ENCODE data around the gene MISP3.

Gene MISP3

DNA sequence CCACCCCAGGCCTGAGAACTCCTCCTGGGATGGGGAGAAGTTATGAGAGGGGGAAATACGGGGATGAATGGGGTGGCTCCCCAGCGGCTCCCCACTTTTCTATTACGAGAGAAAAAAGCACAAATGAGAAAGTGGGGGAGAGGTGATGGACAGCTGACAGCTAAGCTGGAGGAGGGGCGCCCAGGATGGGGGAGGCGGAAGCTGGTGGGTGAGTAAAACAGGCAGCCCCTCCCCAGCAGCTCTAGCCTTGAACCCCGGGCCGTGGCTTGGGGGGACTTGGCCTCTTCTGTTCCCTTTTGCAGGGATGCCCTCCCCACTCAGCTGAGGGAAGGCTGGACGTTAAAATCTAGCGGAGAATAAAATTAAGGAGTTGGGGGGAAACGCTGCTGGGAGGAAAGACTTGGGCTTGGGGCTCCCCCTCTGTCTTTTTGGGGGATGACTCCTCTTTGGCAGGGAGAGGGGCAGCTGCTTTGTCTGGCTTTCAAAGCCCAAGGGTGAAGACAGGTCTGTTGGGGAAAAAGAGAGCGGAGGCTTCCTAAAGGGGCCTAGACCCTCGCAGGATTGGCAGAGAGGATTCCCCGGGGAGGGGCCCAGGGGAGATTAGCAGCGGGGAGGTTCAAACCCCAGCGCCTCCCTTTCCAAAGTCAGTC is 19.4 kb downstream of the MISP3 start:
- in situ Hi-C loops (cut with MboI; ENCODE audit: low pct_unique_long_range_greater_than_20kb, low sequenced_read_pairs), result no loop called here
- DNase-seq, result no peak

GRCh38 chr19:14093117-14093823 is 20.7 kb downstream of the MISP3 start:
- DNase-seq, result no peak

GRCh38 chr19:14094854-14095253 is 22.3 kb downstream of the MISP3 start:
- no peak for DNase-seq
- in situ Hi-C loops (cut with MboI; ENCODE audit: low pct_unique_long_range_greater_than_20kb, low sequenced_read_pairs), result no loop called here

More at GRCh38 chr19:14093117-14093823, 20.7 kb downstream of the MISP3 start:
- in situ Hi-C loops (cut with MboI; ENCODE audit: low pct_unique_long_range_greater_than_20kb, low sequenced_read_pairs), result no loop called here

GRCh38 chr19:14096272-14096992 is 23.8 kb downstream of the MISP3 start:
- in situ Hi-C loops (cut with MboI; ENCODE audit: low pct_unique_long_range_greater_than_20kb, low sequenced_read_pairs), result no loop called here
- DNase-seq, result no peak

DNA sequence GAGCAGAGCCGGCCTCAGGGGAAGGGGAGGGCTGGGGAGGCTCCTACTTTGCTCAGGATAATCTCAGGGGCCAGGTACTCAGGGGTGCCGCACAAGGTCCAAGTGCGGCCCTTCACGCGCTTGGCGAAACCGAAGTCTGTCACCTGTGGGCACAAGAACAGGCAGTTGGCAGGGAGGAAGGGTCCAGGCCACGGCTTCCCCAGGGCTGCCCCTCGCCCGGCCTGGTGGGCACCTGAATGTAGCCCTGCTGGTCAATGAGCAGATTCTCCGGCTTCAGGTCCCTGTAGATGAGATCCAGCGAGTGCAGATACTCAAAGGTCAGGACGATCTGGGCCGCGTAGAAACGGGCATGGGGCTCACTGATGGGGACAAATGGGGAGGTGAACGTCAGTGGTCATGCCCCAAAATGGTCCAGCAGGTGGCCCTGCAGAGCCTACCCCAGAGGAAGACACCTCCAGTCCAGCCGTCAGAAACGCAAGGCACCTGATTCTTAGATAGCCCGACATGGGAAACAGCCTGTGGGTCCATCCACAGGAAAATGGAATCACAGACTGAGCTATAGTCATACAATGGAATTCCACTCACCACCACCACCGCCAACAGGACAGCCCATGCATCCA is 25.1 kb downstream of the MISP3 start:
- in situ Hi-C loops (cut with MboI; ENCODE audit: low pct_unique_long_range_greater_than_20kb, low sequenced_read_pairs), result no loop called here
- no peak for DNase-seq

DNA sequence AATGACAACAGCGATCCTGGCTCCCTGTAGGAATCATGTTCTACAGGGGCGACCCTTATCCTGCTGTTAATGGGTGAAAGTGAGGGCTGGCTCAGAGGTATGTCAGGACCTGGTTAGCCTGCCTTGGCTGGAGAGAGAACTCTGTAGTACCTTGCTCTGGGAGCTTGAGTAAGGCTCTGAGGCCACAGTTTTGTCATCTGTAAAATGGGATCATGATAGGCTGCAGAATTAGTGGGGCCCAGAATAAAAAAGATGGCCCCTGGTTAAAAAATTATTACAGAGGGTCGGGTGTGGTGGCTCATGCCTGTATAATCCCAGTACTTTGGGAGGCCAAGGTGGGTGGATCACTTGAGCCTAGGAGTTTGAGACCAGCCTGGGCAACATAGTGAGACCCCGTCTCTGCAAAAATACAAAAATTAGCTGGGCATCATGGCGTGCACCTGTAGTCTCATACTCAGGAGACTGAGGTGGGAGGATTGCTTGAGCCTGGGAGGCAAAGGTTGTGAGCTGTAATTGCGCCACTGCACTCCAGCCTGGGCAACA is 28.5 kb downstream of the MISP3 start:
- in situ Hi-C loops (cut with MboI; ENCODE audit: low pct_unique_long_range_greater_than_20kb, low sequenced_read_pairs), result no loop called here
- DNase-seq, result no peak

DNA sequence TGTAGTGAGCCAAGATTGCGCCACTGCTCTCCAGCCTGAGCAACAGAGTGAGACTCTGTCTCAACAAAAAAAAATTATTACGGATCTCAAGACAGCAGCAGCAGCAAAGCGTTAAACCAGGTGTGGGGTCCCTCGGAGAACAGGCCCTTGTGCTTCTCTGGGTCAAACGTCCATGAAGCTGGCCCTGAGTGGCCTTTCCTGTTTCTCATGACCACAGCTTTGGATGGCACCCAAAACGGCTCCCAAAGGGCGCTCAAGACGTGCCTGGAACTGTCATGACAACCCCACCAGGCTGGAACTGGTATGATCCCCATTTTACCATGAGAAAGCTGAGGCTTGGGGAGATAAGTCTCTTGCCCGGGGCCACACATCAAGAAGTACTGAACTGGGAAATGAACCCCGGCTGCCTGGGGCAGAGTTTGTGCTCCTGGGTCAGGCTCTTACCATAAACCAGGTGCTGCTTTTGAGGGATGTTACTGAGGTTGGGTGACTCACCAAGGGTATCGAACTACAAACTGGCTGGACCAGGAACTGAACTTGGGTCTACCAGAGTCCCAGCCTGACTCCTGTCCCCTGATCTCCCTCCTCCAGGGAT is 29.6 kb downstream of the MISP3 start:
- in situ Hi-C loops (cut with MboI; ENCODE audit: low pct_unique_long_range_greater_than_20kb, low sequenced_read_pairs), result no loop called here
- DNase-seq, result no peak

DNA sequence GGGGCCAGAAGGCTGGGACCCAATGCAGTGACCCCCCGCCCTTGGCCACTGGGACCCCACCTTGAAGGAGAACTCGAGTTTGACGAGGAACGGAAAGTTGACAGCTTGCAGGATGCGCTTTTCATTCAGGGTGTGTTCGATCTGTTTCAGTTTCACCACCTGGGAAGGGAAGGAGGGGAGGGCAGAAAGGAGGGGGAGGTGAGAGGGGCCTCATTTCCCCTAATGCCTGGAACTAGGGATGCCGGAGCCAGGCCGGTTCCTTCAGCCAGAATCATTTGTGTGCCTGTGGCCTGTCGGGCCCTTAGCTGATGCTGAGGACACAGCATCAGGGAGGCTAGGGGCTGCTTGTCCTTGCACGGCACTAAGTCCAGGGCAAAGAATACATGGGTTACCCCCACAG is 30.2 kb downstream of the MISP3 start:
- in situ Hi-C loops (cut with MboI; ENCODE audit: low pct_unique_long_range_greater_than_20kb, low sequenced_read_pairs), result no loop called here
- no peak for DNase-seq

- no peak for DNase-seq
- in situ Hi-C loops (cut with MboI; ENCODE audit: low pct_unique_long_range_greater_than_20kb, low sequenced_read_pairs), result no loop called here
Observed at GRCh38 chr19:14103310-14103709, 30.7 kb downstream of the MISP3 start.

- in situ Hi-C loops (cut with MboI; ENCODE audit: low pct_unique_long_range_greater_than_20kb, low sequenced_read_pairs), result no loop called here
- DNase-seq, result no peak
Observed at GRCh38 chr19:14105680-14106079, 33.1 kb downstream of the MISP3 start.

- no peak for DNase-seq
- in situ Hi-C loops (cut with MboI; ENCODE audit: low pct_unique_long_range_greater_than_20kb, low sequenced_read_pairs), result no loop called here
Observed at GRCh38 chr19:14106840-14107239, 34.3 kb downstream of the MISP3 start.

DNA sequence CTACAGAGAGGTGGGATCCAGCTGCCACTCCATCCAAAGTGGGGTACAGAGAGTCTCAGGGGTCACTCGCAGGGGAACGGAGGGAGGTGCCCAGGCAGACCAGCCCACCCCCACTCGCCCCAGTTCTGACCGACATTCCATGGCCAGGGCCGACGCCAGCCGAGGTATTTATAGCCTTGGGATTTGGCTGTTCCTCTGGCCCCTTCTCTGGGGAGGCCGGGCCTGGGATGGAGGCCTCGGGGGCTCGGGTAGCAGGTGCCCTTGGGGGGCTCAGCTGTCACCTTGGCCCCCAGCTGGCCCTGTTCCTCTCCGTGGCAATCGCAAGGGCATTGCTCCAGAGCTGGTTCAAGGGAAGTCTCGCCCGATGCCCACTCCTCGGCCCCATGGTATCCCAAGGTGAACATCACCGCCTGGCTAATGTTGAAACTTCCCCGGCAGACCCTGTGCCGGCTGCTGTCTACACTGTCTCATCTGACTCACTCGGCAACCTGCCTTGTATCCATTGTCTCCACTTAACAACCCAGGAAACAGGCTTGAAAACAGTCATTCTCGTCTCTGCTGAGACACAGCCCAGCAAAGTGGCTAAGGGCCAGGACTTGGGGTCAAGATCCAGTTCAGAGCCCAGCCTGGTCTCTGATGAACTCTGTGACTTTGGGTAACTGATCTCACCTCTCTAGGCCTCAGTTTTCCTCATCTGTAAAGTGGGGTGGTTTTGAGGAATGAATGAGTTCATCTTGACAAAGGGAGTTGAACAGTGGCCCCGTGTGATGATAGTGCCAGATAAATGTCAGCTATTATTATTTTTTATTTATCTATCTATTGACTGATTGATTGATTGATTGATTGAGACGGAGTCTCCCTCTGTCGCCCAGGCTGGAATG is 35.2 kb downstream of the MISP3 start:
- DNase-seq, result no peak
- in situ Hi-C loops (cut with MboI; ENCODE audit: low pct_unique_long_range_greater_than_20kb, low sequenced_read_pairs), result no loop called here

- no peak for DNase-seq
- in situ Hi-C loops (cut with MboI; ENCODE audit: low pct_unique_long_range_greater_than_20kb, low sequenced_read_pairs), result no loop called here
Observed at GRCh38 chr19:14110650-14111049, 38.1 kb downstream of the MISP3 start.

DNA sequence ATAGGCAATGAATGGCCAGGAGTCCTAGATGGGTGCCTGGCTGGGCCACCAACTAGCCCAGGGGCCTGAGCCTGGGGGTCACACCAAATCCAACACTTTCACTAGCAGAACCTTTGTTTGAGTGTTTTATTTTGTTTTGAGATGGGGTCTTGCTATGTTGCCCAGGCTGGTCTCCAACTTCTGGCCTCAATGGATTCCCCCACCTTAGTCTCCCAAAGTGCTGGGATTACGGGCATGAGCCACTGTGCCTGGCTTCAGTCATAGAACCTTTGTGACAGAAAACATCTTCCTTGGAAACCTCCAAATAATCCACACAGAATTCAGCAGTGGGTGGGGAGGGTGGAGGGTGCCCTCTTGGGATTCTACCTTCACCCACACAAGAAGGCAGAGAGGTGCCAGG is 38.9 kb downstream of the MISP3 start:
- in situ Hi-C loops (cut with MboI; ENCODE audit: low pct_unique_long_range_greater_than_20kb, low sequenced_read_pairs), result no loop called here
- no peak for DNase-seq

GRCh38 chr19:14112051-14112808 is 39.6 kb downstream of the MISP3 start:
- in situ Hi-C loops (cut with MboI; ENCODE audit: low pct_unique_long_range_greater_than_20kb, low sequenced_read_pairs), result no loop called here
- no peak for DNase-seq

DNA sequence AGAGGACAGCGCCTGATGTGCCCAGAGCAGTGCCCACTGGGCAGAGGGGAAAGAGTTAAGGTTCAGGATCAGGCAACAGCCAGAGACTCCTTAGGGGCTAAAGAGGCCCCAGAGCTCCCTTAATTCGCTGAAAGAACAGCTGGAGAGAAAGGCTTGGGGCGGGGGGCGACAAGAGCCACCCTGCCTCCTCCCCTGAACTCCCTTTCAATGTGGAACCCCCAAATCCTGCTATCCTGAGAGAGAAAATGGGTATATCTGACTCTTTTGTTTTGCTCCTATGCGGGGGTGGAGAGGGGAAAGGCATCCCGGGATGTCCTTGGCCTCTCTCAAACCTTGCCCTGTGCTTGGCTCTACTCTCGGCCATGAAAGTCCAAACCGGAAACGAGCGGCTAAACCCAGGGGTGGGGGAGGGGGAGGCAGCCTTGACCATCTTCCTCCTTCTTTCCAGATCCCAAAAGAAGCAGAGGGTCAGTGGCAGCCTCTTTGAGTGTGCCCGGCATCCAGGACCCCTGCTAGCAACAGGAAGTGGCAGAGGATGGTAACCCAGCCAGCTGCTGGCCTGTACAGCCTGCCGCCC is 40.3 kb downstream of the MISP3 start:
- no peak for DNase-seq
- in situ Hi-C loops (cut with MboI; ENCODE audit: low pct_unique_long_range_greater_than_20kb, low sequenced_read_pairs), result no loop called here

DNA sequence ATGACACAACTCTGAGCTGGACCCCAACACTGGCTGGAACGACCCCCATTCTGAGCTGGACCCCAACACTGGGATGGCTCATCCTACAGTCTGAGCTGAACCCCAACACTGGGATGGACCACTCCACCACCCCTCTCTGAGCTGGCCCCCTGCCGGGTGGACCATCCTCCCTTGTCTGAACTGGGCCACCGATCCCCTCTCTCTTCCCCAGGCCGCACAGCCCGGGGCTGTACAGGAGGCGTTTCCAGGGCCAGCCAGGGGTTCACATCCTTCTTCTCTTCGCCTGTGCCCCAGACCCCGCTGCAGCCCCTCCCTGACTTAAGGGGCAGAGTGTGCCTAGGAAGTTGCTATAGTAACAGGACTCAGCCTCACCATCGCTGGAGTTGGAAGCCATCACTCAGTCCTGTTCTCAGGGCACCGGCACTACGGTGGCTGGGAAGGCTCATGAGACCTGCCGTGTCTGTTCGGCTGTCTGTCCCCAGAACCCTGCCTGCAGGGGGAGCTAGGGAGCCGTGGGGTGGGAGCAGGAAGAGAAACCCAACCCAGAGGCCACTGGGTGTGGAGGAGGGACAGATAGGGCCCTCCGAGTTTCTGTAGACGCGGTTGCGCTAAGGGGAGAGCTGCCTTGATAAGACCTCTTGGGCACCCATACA is 41.3 kb downstream of the MISP3 start:
- peak; percentile 68 for DNase-seq
- in situ Hi-C loops (cut with MboI; ENCODE audit: low pct_unique_long_range_greater_than_20kb, low sequenced_read_pairs), result no loop called here

Measured in KBM-7 (cell line).